Stomach (tissue), 9 donors: ENCODE results near the gene FAM193B. TPM values are rescaled to one million over a fixed set of nuclear protein-coding genes. Genes with fewer than 3 reads are reported as not detected.

ENCODE experiments used
- DNase-seq, 2 donors: peaks; one replicate each; pipeline versions ENCODE4 v3.0.0 to v3.0.0-alpha.2; 2013 to 2019
- H3K27ac ChIP-seq, 5 donors: fragments of 200-600 bp in 4 of 5; sonication (generic) in 4 of 5; one replicate each; pipeline ENCODE4 v1.5.1; 2013 to 2019; ENCODE audit warnings: mild to moderate bottlenecking in 1 of 5, moderate library complexity in 1 of 5
- H3K27me3 ChIP-seq, 3 donors: fragments of 200-600 bp; sonication (generic); one replicate each; pipeline ENCODE4 v1.5.1; 2017 to 2019; ENCODE audit warnings: mixed run types in 1 of 3
- H3K36me3 ChIP-seq, 4 donors: fragments of 200-600 bp; sonication (generic); 1 replicate in 3 of 4; 2 replicates in 1 of 4; pipeline ENCODE4 v1.5.1; 2016 to 2019
- H3K4me1 ChIP-seq, 4 donors: fragments of 200-600 bp; sonication (generic); one replicate each; pipeline ENCODE4 v1.5.1; 2016 to 2019
- H3K4me3 ChIP-seq, 4 donors: fragments of 200-600 bp; sonication (generic) in 3 of 4; one replicate each; pipeline ENCODE4 v1.5.1; 2016 to 2019; ENCODE audit warnings: mild to moderate bottlenecking in 1 of 4
- H3K9me3 ChIP-seq, 4 donors: fragments of 200-600 bp; sonication (generic); one replicate each; pipeline ENCODE4 v1.5.1; 2016 to 2019
- EP300 ChIP-seq: sonication (generic); formaldehyde crosslinking; IDR thresholded peaks from one replicate; pipeline ENCODE4 v1.6.1; 2017; ENCODE audit warnings: antibody characterized with exemption
- POLR2A ChIP-seq, 4 donors: fragments of 450-650 bp; IDR thresholded peaks; one replicate each; pipeline ENCODE4 v1.6.1; 2016; ENCODE audit warnings: antibody characterized with exemption in 4 of 4, control low read depth in 2 of 4, mild to moderate bottlenecking in 1 of 4, moderate library complexity in 1 of 4
- POLR2AphosphoS5 ChIP-seq, 3 donors: sonication (generic); formaldehyde crosslinking; IDR thresholded peaks; one replicate each; pipeline ENCODE4 v1.6.1; 2016; ENCODE audit warnings: antibody characterized with exemption in 3 of 3
- WGBS, 5 donors: extraction: QIAGEN DNeasy Blood & Tissue Kit in 3 of 5; methylation state at CpG; one replicate each; pipeline versions ENCODE4 v1.1.5 to v1.1.7; 2013 to 2018; 5-methylcytosine and 5-hydroxymethylcytosine counted together
- intact Hi-C: fragments of 100-400 bp; cut with DNase I; formaldehyde crosslinking; loops from one replicate; pipeline ENCODE4 v1.15.1; 2023; ENCODE audit warnings: low total_unique reads
- polyA plus RNA-seq, 3 donors: library from polyadenylated mRNA; stranded (reverse); fragments of 200-250 nt; gene quantifications; one replicate each; pipeline ENCODE4 v1.2.3, GENCODE V29; 2013
- total RNA-seq, 5 donors: library from RNA; depleted of rRNA; stranded (reverse); fragments of >200 nt; gene quantifications; one replicate each; pipeline versions ENCODE4 v1.1.0 to v1.2.3, GENCODE V29; 2014 to 2016
- TF ChIP-seq, protein P1 (sequence below), 7 experiments: fragments of 450-650 bp in 4 of 7; fragments of 200-600 bp in 3 of 7; sonication (generic) in 3 of 7; IDR thresholded peaks; one replicate each; pipeline ENCODE4 v1.5.1; 2016 to 2019; ENCODE audit warnings: antibody characterized with exemption in 7 of 7, control low read depth in 2 of 7, mild to moderate bottlenecking in 1 of 7
- donor health status: healthy with polysubstance abuse.
- donor health status: Bipolar disorder and iron deficiency.
- donor health status: healthy.

FAM193B gene
- total and polyA plus RNA-seq, 8 donors = 40.4 to 316 (median 138) TPM

DNA sequence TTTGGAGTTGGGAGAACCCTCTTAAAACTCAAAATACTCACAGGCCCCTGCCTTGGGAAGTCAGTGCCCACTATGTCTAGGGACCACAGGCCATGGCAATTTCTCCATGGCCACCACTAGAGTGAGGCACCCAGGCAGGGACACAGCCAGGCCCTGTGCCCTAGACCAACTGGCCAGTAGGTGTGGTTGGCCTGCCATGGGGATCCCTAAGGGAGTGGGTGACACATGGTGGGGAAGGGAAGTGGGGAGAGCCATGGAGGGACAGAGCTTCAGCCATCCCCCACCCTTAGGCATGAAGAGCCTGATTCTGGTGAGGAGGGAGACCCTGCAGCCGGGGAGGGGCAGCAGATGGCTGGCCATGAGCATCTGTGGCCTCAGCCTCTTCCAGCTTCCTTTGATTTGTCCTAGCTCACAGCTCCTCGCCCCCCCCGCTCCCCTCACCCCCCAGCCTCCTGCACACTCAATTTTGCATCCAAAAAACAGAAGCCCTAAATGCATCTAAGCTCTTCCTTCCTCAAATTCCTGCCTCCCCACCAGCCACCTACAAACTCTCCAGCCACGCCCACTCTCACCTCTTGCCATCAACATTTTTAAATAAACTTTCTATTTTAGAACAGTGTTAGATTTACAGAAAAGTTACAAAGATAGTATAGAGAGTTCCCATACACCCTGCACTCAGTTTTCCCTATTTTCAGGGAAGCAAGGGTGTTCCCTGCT, 79.4 kb downstream of the FAM193B start:
- peak overlapping the region in 4 of 5 donors; percentile 79 to 90 (median 85) for H3K27ac ChIP-seq

DNA sequence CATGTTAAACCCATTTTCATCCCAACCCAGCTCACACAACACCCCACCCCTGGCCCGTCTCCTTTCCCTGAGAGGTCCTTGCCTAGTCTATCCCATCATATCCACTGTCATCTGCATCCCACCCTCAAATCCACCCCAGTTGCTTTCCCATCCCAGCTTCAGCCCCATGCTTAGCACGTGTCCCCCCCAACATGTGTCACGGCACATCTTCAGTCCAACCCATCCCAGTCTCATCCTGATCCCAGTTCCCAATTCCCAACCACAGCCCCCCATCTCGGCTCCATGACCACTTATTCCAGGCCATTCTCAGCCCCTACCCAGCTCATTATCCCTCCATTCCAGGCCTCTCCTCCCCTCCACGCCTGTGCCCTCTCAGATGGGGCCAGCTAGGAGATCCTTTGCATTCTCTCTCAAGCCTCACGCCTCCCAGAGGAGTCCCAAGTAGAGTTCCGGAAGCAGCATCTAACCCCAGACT, 80.3 kb downstream of the FAM193B start:
- no peaks in the 10 kb centered on the region for H3K9me3 ChIP-seq
- peaks cover 0 to 22% (median 3%) of the 10 kb centered on the region in 3 donors for H3K27me3 ChIP-seq
- no peak for DNase-seq
- 49 to 61% (median 55%) methylated on average over 7 of the region's 7 CpGs for WGBS, 5 donors
- peak overlapping the region; percentile 76 to 87 (median 82) for H3K4me3 ChIP-seq
- peaks cover 25 to 90% (median 69%) of the 10 kb centered on the region in 4 donors for H3K4me1 ChIP-seq
- peak overlapping the region in 4 of 5 donors; percentile 79 to 90 (median 85) for H3K27ac ChIP-seq
- no peak for TF ChIP-seq POLR2AphosphoS5 (IDR thresholded peaks at IDR 0.05)
- TF ChIP-seq EP300 = no peak
- TF ChIP-seq, protein P1, sequence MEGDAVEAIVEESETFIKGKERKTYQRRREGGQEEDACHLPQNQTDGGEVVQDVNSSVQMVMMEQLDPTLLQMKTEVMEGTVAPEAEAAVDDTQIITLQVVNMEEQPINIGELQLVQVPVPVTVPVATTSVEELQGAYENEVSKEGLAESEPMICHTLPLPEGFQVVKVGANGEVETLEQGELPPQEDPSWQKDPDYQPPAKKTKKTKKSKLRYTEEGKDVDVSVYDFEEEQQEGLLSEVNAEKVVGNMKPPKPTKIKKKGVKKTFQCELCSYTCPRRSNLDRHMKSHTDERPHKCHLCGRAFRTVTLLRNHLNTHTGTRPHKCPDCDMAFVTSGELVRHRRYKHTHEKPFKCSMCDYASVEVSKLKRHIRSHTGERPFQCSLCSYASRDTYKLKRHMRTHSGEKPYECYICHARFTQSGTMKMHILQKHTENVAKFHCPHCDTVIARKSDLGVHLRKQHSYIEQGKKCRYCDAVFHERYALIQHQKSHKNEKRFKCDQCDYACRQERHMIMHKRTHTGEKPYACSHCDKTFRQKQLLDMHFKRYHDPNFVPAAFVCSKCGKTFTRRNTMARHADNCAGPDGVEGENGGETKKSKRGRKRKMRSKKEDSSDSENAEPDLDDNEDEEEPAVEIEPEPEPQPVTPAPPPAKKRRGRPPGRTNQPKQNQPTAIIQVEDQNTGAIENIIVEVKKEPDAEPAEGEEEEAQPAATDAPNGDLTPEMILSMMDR (IDR thresholded peaks at IDR 0.05) = no peak
- no peak for TF ChIP-seq POLR2A (IDR thresholded peaks at IDR 0.05)
- H3K36me3 ChIP-seq = no peaks in the 10 kb centered on the region
- intact Hi-C loops = no loop called here

More for the DNA sequence above, 79.4 kb downstream of the FAM193B start:
- intact Hi-C loops = no loop called here
- H3K9me3 ChIP-seq = no peaks in the 10 kb centered on the region
- peaks cover 35 to 90% (median 69%) of the 10 kb centered on the region in 4 donors for H3K4me1 ChIP-seq
- no peaks in the 10 kb centered on the region for H3K36me3 ChIP-seq
- TF ChIP-seq POLR2A (IDR thresholded peaks at IDR 0.05) = no peak
- TF ChIP-seq, protein P1 (IDR thresholded peaks at IDR 0.05) = no peak
- DNase-seq = no peak
- WGBS, 5 donors = 43 to 57% (median 50%) methylated on average over 4 of the region's 4 CpGs
- H3K4me3 ChIP-seq = no peak overlapping the region
- peaks cover 0 to 22% (median 3%) of the 10 kb centered on the region in 3 donors for H3K27me3 ChIP-seq

DNA sequence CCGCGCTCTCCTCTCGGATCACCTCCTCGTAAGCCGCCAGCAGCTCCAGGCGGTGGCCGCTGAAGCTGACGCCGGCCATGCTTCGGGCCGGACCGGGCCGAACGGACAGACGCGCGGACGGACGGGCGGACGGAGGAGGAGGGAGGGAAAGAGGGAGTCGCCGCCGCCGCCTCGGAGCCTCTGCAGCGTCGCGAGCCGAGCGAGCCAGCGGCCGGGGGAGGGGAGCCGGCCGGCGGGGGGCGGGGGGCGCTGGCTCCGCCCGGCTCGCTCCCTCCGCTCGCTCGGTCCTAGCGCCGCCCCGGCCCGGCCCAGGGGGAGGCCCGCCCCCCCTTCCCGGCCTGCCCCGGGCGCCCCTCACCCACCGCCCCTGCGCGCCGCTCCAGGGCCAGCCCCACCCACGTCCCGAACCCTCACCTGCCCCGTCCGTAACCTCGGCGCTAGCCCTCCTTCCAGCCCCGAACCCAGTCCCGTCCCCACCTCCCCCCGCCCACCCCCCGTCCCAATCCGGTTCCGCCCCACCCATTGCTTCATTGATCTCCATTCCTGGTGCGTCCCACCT, 80.8 kb downstream of the FAM193B start, which contains the start of gene DBN1:
Gene DBN1 (minus strand): TSS at position 192 of the 559 bp plus-strand sequence. CDS start 113 bp downstream, at position 79.
- DNase-seq = peak; percentile 49 to 91
- WGBS, 5 donors = 1 to 5% (median 3%) methylated on average over 8 to 68 of the region's 69 CpGs
- H3K4me1 ChIP-seq = peaks cover 20 to 89% (median 66%) of the 10 kb centered on the region in 4 donors
- peaks cover 0 to 22% (median 3%) of the 10 kb centered on the region in 3 donors for H3K27me3 ChIP-seq
- no peaks in the 10 kb centered on the region for H3K9me3 ChIP-seq
- H3K36me3 ChIP-seq = peaks cover 0 to 3% (median 1%) of the 10 kb centered on the region in 4 donors
- intact Hi-C loops = no loop called here
- TF ChIP-seq POLR2A (IDR thresholded peaks at IDR 0.05) (no peak), EP300 (no peak), POLR2AphosphoS5 (IDR thresholded peaks at IDR 0.05) (no peak)
- H3K4me3 ChIP-seq = peak within 1 kb of the TSS; percentile 76 to 87 (median 82)
- peak within 1 kb of the TSS; percentile 65 to 90 (median 82) for H3K27ac ChIP-seq

DNA sequence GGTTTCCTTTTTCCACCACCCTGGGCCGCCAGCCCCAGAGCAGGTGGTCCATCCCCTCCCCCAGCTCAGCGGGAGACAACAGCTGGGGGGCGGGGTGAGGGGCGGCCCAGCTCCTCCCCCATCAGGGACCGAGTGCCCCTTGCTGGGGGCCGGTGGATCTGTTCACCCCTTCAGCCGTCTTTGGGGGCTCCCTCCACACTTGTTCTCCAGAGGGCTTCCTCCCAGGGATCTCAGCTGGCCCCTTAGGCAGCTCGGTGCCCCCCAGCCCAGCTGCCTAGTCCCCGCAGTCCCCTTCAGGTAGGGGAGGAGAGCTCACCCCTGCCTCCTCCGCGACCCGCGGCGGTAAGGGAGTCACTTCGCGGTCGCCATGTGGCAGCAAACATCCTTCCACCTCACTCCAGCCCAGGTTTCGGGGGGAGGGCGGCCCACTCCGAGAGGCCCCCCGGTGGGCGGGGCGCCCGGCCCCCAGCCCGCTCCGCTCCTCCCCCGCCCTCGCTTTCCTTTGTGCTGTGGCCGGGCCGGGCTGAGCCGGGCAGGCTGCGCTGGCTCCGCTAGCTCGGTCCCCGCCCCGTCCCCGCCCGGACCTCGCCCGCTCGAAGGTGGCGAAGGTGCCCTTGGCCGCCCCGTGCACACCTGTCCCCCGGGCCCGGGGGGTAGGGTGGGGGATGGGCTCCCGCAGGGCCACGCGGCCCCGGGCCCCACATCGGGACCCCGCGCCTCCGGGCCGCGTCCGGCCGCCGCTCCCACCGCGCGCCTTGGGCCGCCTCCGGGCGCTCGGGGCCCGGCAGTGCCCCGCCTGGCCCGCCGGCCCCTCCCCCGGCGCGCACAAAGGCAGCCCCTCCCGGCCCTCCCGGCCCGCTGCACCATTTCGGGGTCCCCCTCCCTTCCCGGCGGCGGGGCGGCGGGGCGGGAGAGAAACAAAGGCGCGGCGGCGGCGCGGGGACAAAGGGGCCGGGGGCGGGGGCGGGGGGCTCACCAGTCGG, 81.6 kb downstream of the FAM193B start:
- no peaks in the 10 kb centered on the region for H3K9me3 ChIP-seq
- H3K27ac ChIP-seq = peak overlapping the region; percentile 65 to 90 (median 82)
- peak overlapping the region; percentile 76 to 87 (median 82) for H3K4me3 ChIP-seq
- H3K36me3 ChIP-seq = peaks cover 1 to 11% (median 8%) of the 10 kb centered on the region in 4 donors
- H3K27me3 ChIP-seq = peaks cover 0 to 22% (median 3%) of the 10 kb centered on the region in 3 donors
- peaks cover 20 to 82% (median 60%) of the 10 kb centered on the region in 4 donors for H3K4me1 ChIP-seq
- intact Hi-C loops = no loop called here
- TF ChIP-seq, protein P1 (IDR thresholded peaks at IDR 0.05) = no peak
- TF ChIP-seq POLR2AphosphoS5 (IDR thresholded peaks at IDR 0.05) = no peak
- no peak for TF ChIP-seq EP300
- no peak for TF ChIP-seq POLR2A (IDR thresholded peaks at IDR 0.05)
- DNase-seq = peak; percentile 52 to 89
- WGBS, 5 donors = 1 to 4% (median 2%) methylated on average over 21 to 93 of the region's 93 CpGs
